Transverse colon (tissue), 3 donors: Measurements from ENCODE around the gene DMXL1.

Experiments used
- CTCF ChIP-seq, 5 experiments: fragments of 200-600 bp in 3 of 5; fragments of 450-650 bp in 2 of 5; sonication (generic) in 3 of 5; IDR thresholded peaks; 1 replicate in 2 of 5; 2 replicates in 3 of 5; pipeline ENCODE4 v1.5.1; 2016 to 2017; ENCODE audit warnings: antibody characterized with exemption in 5 of 5, inconsistent platforms in 3 of 5, mild to moderate bottlenecking in 2 of 5, moderate library complexity in 1 of 5
- POLR2A ChIP-seq: fragments of 450-650 bp; IDR thresholded peaks from one replicate; pipeline ENCODE4 v1.6.1; 2016; ENCODE audit warnings: antibody characterized with exemption, mild to moderate bottlenecking, moderate library complexity

- no peak for TF ChIP-seq CTCF (IDR thresholded peaks at IDR 0.05)
- TF ChIP-seq POLR2A = no peak
These were observed 100.8 kb downstream of the DMXL1 start for GRCh38 chr5:119171686-119172085.
